H1 (cell line): ENCODE measurements around the gene PAXX. TPM values are rescaled to one million over a fixed set of nuclear protein-coding genes. Genes with fewer than 3 reads are reported as not detected.
A peak's percentile ranks its signal among the peaks of the same experiment; 100 is the strongest.

ENCODE experiments used
- CTCF ChIA-PET: fragments of 300-600 bp; sonication (Branson Sonifier 250); formaldehyde crosslinking; loops from one replicate; lab custom pipeline; 2021; ENCODE audit not compliant: partially characterized antibody; lab: Charles Lee
- POLR2A ChIA-PET: fragments of 300-600 bp; sonication (Branson Sonifier 250); formaldehyde crosslinking; loops from one replicate; lab custom pipeline; 2021; ENCODE audit warnings: inconsistent platforms; ENCODE audit not compliant: partially characterized antibody; lab: Charles Lee
- DNase-seq, 2 experiments: peaks; one replicate each; pipeline versions ENCODE4 v3.0.0 to v3.0.0-alpha.2; 2010 to 2022; ENCODE audit warnings: low spot score in 2 of 2, low read depth in 1 of 2, mixed read lengths in 1 of 2
- FAIRE-seq: peaks from 2 replicates; lab custom pipeline; 2011; peaks lifted over from hg19 to GRCh38; lab: Jason Lieb, UNC
- H2AFZ ChIP-seq: 2 replicates; pipeline ENCODE4 v1.8.1; 2012; ENCODE audit warnings: low read length, inconsistent platforms
- H2AK5ac ChIP-seq: 2 replicates; pipeline ENCODE4 v1.6.1; 2013; ENCODE audit warnings: low read depth, low read length
- H2BK120ac ChIP-seq: replicated peaks from 2 replicates; pipeline ENCODE3; 2013; ENCODE audit warnings: low read depth, low read length, inconsistent platforms
- H2BK12ac ChIP-seq: 2 replicates; pipeline ENCODE4 v1.6.1; 2013; ENCODE audit warnings: low read depth, low read length
- H2BK15ac ChIP-seq: 2 replicates; pipeline ENCODE4 v1.6.1; 2013; ENCODE audit warnings: low read length
- H2BK20ac ChIP-seq: 2 replicates; pipeline ENCODE4 v1.6.1; 2013; ENCODE audit warnings: low read length
- H2BK5ac ChIP-seq: 2 replicates; pipeline ENCODE4 v1.6.1; 2013; ENCODE audit warnings: low read depth, low read length
- H3K14ac ChIP-seq: 2 replicates; pipeline ENCODE4 v1.6.1; 2013; ENCODE audit warnings: inconsistent platforms; ENCODE audit not compliant: insufficient read length
- H3K18ac ChIP-seq: 2 replicates; pipeline ENCODE4 v1.6.1; 2013; ENCODE audit warnings: low read length; ENCODE audit errors: extremely low read depth
- H3K23ac ChIP-seq: 2 replicates; pipeline ENCODE4 v1.6.1; 2013; ENCODE audit warnings: inconsistent platforms; ENCODE audit not compliant: insufficient read length
- H3K23me2 ChIP-seq: 2 replicates; pipeline ENCODE4 v1.6.1; 2013; ENCODE audit warnings: low read depth, low read length
- H3K27ac ChIP-seq: 2 replicates; pipeline ENCODE4 v1.6.1; 2011; ENCODE audit warnings: low read depth, low read length, inconsistent platforms
- H3K27me3 ChIP-seq, 4 experiments: replicated peaks in 1 of 4; 1 replicate in 1 of 4; 2 replicates in 3 of 4; pipeline versions ENCODE4 v1.6.1 to v1.8.1; 2011 to 2013; ENCODE audit warnings: low read length in 3 of 4, mild to moderate bottlenecking in 3 of 4, inconsistent platforms in 2 of 4, mixed read lengths in 2 of 4, moderate library complexity in 1 of 4; ENCODE audit not compliant: control insufficient read depth in 3 of 4, insufficient read depth in 3 of 4; ENCODE audit errors: extremely low read depth in 1 of 4
- H3K36me3 ChIP-seq, 4 experiments: 2 replicates each; pipeline versions ENCODE4 v1.6.1 to v1.8.1; 2011 to 2013; ENCODE audit warnings: mild to moderate bottlenecking in 4 of 4, low read length in 3 of 4, moderate library complexity in 2 of 4, control low read depth in 1 of 4, inconsistent platforms in 1 of 4; ENCODE audit not compliant: insufficient read depth in 4 of 4, control insufficient read depth in 2 of 4
- H3K4ac ChIP-seq: replicated peaks from 2 replicates; pipeline ENCODE3; 2013; ENCODE audit warnings: low read length, low read depth, mixed read lengths, inconsistent platforms; ENCODE audit not compliant: insufficient read length
- H3K4me1 ChIP-seq, 4 experiments: replicated peaks in 1 of 4; 1 replicate in 1 of 4; 2 replicates in 3 of 4; pipeline versions ENCODE4 v1.6.1 to v1.8.1; 2011 to 2013; ENCODE audit warnings: low read length in 3 of 4, inconsistent platforms in 2 of 4, mixed read lengths in 1 of 4; ENCODE audit not compliant: insufficient read depth in 4 of 4, control insufficient read depth in 3 of 4
- H3K4me2 ChIP-seq, 2 experiments: 2 replicates each; pipeline versions ENCODE4 v1.6.1 to v1.8.1; 2011 to 2013; ENCODE audit warnings: low read depth in 2 of 2, low read length in 2 of 2, control low read depth in 1 of 2, inconsistent platforms in 1 of 2, mild to moderate bottlenecking in 1 of 2; ENCODE audit not compliant: insufficient read depth in 1 of 2
- H3K4me3 ChIP-seq, 4 experiments: fragments of 200-600, 300-600 bp in 1 of 4; sonication (generic), shearing (Covaris generic), sonication (Bioruptor Twin) in 1 of 4; 2 replicates each; pipeline versions ENCODE4 v1.5.1 to v1.8.1; 2011 to 2016; ENCODE audit warnings: low read length in 4 of 4, low read depth in 3 of 4, control low read depth in 2 of 4, inconsistent platforms in 2 of 4, mild to moderate bottlenecking in 2 of 4, mixed read lengths in 1 of 4, moderate library complexity in 1 of 4; ENCODE audit not compliant: insufficient read depth in 2 of 4; ENCODE audit errors: extremely low read depth in 1 of 4
- H3K56ac ChIP-seq: replicated peaks from 2 replicates; pipeline ENCODE3; 2013; ENCODE audit warnings: low read depth, mild to moderate bottlenecking, mixed read lengths, low read length, inconsistent platforms; ENCODE audit not compliant: insufficient read length
- H3K79me1 ChIP-seq: 2 replicates; pipeline ENCODE4 v1.6.1; 2013; ENCODE audit warnings: low read depth, low read length, control low read depth
- H3K79me2 ChIP-seq, 2 experiments: 2 replicates each; pipeline versions ENCODE4 v1.6.1 to v1.8.1; 2012 to 2013; ENCODE audit warnings: low read length in 2 of 2, mild to moderate bottlenecking in 2 of 2, inconsistent platforms in 1 of 2; ENCODE audit not compliant: insufficient read depth in 2 of 2, control insufficient read depth in 1 of 2
- H3K9ac ChIP-seq, 4 experiments: replicated peaks in 1 of 4; 1 replicate in 1 of 4; 2 replicates in 3 of 4; pipeline versions ENCODE4 v1.6.1 to v1.8.1; 2011 to 2013; ENCODE audit warnings: low read depth in 3 of 4, low read length in 3 of 4, control low read depth in 2 of 4, mild to moderate bottlenecking in 2 of 4, moderate library complexity in 2 of 4, inconsistent platforms in 1 of 4; ENCODE audit errors: extremely low read depth in 1 of 4
- H3K9me3 ChIP-seq, 2 experiments: 2 replicates each; pipeline versions ENCODE4 v1.6.1 to v1.8.1; 2012 to 2013; ENCODE audit warnings: mild to moderate bottlenecking in 2 of 2, moderate library complexity in 2 of 2, control low read depth in 1 of 2, inconsistent platforms in 1 of 2, low read depth in 1 of 2, low read length in 1 of 2, mixed read lengths in 1 of 2; ENCODE audit not compliant: insufficient read depth in 2 of 2
- H4K20me1 ChIP-seq, 2 experiments: replicated peaks in 1 of 2; 2 replicates each; pipeline versions ENCODE3 to v1.8.1; 2011 to 2013; ENCODE audit warnings: inconsistent platforms in 2 of 2, low read length in 2 of 2, mild to moderate bottlenecking in 1 of 2; ENCODE audit not compliant: insufficient read depth in 2 of 2, control insufficient read depth in 1 of 2
- H4K5ac ChIP-seq: 2 replicates; pipeline ENCODE4 v1.6.1; 2013; ENCODE audit warnings: low read length, low read depth, mixed read lengths, inconsistent platforms; ENCODE audit not compliant: insufficient read length
- H4K8ac ChIP-seq: 2 replicates; pipeline ENCODE4 v1.8.0; 2013; ENCODE audit warnings: mild to moderate bottlenecking, moderate library complexity, low read length, inconsistent platforms; ENCODE audit not compliant: insufficient read depth; ENCODE audit errors: extremely low read depth
- H4K91ac ChIP-seq: replicated peaks from 2 replicates; pipeline ENCODE3; 2013; ENCODE audit warnings: low read length, mixed read lengths, inconsistent platforms; ENCODE audit not compliant: insufficient read length
- GABPA ChIP-seq: IDR thresholded peaks from 2 replicates; pipeline ENCODE4 v1.6.1; 2011; ENCODE audit warnings: mild to moderate bottlenecking, low read length, moderate library complexity, borderline replicate concordance; ENCODE audit not compliant: insufficient read depth
- HDAC2 ChIP-seq, 2 experiments: fragments of 300-600 bp in 1 of 2; sonication (generic) in 1 of 2; IDR thresholded peaks; 2 replicates each; pipeline ENCODE4 v1.6.1; 2011 to 2012; ENCODE audit warnings: low read depth in 2 of 2, low read length in 2 of 2, mild to moderate bottlenecking in 2 of 2, moderate library complexity in 2 of 2, borderline replicate concordance in 1 of 2, inconsistent platforms in 1 of 2
- ZNF274 ChIP-seq: IDR thresholded peaks from 2 replicates; pipeline ENCODE4 v1.7.0; 2012; ENCODE audit warnings: low read length, borderline replicate concordance; ENCODE audit errors: extremely low read depth
- WGBS, 2 experiments: shearing (Covaris generic) in 1 of 2; methylation state at CpG; one replicate each; pipeline versions ENCODE4 v1.1.6 to v1.1.7; 2013 to 2015; ENCODE audit warnings: low lambda C conversion rate in 2 of 2, mixed read lengths in 2 of 2, inconsistent platforms in 1 of 2, low coverage in 1 of 2, missing lambda C conversion rate in 1 of 2; ENCODE audit not compliant: insufficient replicate concordance in 2 of 2, insufficient coverage in 1 of 2, insufficient read length in 1 of 2; ENCODE audit errors: extremely low coverage in 1 of 2, missing lambda C conversion rate in 1 of 2; 5-methylcytosine and 5-hydroxymethylcytosine counted together
- polyA plus RNA-seq, 7 experiments: library from polyadenylated mRNA; depleted of rRNA in 3 of 7; stranded (reverse) in 5 of 7; unstranded in 2 of 7; fragments of >200 nt in 5 of 7; fragments of 200-250 nt in 2 of 7; gene quantifications; 1 replicate in 5 of 7; 2 replicates in 1 of 7; 4 replicates in 1 of 7; pipeline versions ENCODE4 v1.2.1 to v1.2.3, GENCODE V29; 2011 to 2013; ENCODE audit warnings: missing spikeins in 2 of 7, mixed read lengths in 2 of 7
- total RNA-seq: library from RNA; stranded (reverse); fragmentation: NEBNext Ultra II Directional; extraction: Animal tissue kit (Norgen Biotek cat#: 25700); gene quantifications from 2 replicates; pipeline ENCODE4 v1.2.1, GENCODE V29; 2021

Gene PAXX
- total and polyA plus RNA-seq, 2 of the 8 experiments (the other 6 are each of a cell fraction or from before 2014, with no cell fraction given) = 43.4 to 45.9 TPM

DNA sequence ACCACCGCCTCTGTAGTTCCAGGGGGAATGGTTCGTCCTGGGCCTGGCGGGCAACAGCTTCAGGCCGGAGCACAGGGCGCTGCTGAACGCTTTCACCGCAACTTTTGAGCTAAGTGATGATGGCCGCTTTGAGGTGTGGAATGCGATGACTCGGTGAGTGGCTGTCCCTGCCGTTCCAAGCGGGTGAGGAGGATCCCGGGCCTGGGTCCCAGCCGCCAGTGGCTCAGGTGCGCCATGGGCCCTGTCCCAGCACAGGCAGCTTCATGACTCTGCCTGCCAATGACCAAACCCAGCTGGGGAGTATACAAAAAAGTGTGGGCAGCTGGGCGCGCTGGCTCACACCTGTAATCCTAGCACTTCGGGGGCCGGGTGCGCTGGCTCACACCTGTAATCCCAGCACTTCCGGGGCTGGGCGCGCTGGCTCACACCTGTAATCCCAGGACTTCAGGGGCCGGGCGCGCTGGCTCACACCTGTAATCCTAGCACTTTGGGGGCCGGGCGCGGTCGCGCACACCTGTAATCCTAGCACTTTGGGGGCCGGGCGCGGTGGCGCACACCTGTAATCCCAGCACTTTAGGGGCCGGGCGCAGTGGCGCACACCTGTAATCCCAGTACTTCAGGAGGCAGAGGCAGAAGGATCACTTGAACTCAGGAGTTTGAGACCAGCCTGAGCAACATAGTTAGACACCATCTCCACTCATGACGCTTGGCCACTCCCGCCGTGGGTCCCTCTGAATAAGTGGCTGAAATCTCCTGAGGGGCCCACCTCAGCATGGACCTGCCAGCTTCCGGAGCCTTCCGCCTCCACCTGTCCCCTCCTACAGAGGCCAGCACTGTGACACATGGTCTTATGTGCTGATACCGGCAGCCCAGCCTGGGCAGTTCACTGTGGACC, 39.1 kb upstream of the PAXX start:
- no peak for FAIRE-seq
- no peak overlapping the region for H3K27ac ChIP-seq
- no peak for TF ChIP-seq ZNF274
- no peak for TF ChIP-seq HDAC2 (IDR thresholded peaks at IDR 0.05; ENCODE audit: borderline replicate concordance in 1 of 2, low read depth in 2 of 2, low read length in 2 of 2)
- TF ChIP-seq GABPA = peak; percentile 46; the same call in 1 of the 2 replicates

More for the DNA sequence above, 39.1 kb upstream of the PAXX start:
- Histone ChIP-seq H3K4me2 (no peak overlapping the region), H2AK5ac (no peak overlapping the region), H3K79me1 (no peaks in the 10 kb centered on the region), H3K27me3 (no peaks in the 10 kb centered on the region), H3K9ac (no peak overlapping the region), H3K79me2 (no peaks in the 10 kb centered on the region), H3K14ac (no peak overlapping the region), H2BK12ac (0 out of 2 replicates have a peak overlapping the region, but pooled peaks have one; percentile 50), H3K4me1 (peaks cover 0 to 8% (median 5%) of the 10 kb centered on the region in 4 experiments; a peak in 5 of 7 replicates), H4K5ac (no peak overlapping the region), H3K9me3 (no peaks in the 10 kb centered on the region), H2AFZ (no peak overlapping the region), H2BK5ac (no peak overlapping the region; the same call in none of the 2 replicates), H2BK15ac (no peak overlapping the region; the same call in 1 of the 2 replicates), H3K36me3 (no peaks in the 10 kb centered on the region), H2BK20ac (no peak overlapping the region), H3K4me3 (no peak overlapping the region), H3K23me2 (peaks cover 15% of the 10 kb centered on the region; the same call in 1 of the 2 replicates), H3K4ac (no peak overlapping the region), H3K56ac (no peak overlapping the region), H4K20me1 (peaks cover 0 to 6% of the 10 kb centered on the region in 2 experiments), H3K18ac (no peak overlapping the region), H2BK120ac (no peak overlapping the region), H3K23ac (no peak overlapping the region), H4K8ac (no peak overlapping the region), H4K91ac (no peak overlapping the region)
- DNase-seq = no peak
- 93% methylated on average over 40 of the region's 44 CpGs; no CpG with 5 or more reads in 1 of the 2 experiments for WGBS, 2 experiments
- POLR2A ChIA-PET = interaction anchor here (0.7 kb wide), 1 partner anchor 39 kb away, joined by 3 read pairs; the partner anchor contains the start of gene PAXX
- CTCF ChIA-PET = interaction anchor here (0.6 to 5.2 kb wide), 9 partner anchors 9 to 165 kb away, joined by 3 to 21 read pairs (median 3); no protein-coding TSS in a partner anchor
